GM19455 (cell line): Measurements from ENCODE around the gene CNOT8.

ENCODE experiments used
- ATAC-seq: cut with Tn5 transposase; IDR thresholded peaks from one replicate; pipeline ENCODE4 v1.9.1; 2021; ENCODE audit not compliant: unreplicated experiment

Gene CNOT8

GRCh38 chr5:154863291-154864080, 5.1 kb downstream of the CNOT8 start:
- ATAC-seq = no peak

GRCh38 chr5:154865466-154866184, 7.2 kb downstream of the CNOT8 start:
- no peak for ATAC-seq

- no peak for ATAC-seq
These were observed 8.4 kb downstream of the CNOT8 start for GRCh38 chr5:154866841-154867240.

- no peak for ATAC-seq
These were observed 10.3 kb downstream of the CNOT8 start for GRCh38 chr5:154868702-154869101.

- no peak for ATAC-seq
These were observed 13.3 kb downstream of the CNOT8 start for GRCh38 chr5:154871734-154872133.

GRCh38 chr5:154873791-154874331, 15.4 kb downstream of the CNOT8 start:
- no peak for ATAC-seq

- no peak for ATAC-seq
These were observed 20.4 kb downstream of the CNOT8 start for GRCh38 chr5:154878642-154879335.

- no peak for ATAC-seq
These were observed 23.6 kb downstream of the CNOT8 start for GRCh38 chr5:154881986-154882385.

GRCh38 chr5:154884424-154884823, 26.0 kb downstream of the CNOT8 start:
- ATAC-seq = no peak

- ATAC-seq = no peak
These were observed 27.0 kb downstream of the CNOT8 start for GRCh38 chr5:154885439-154885838.

GRCh38 chr5:154892369-154892771, 33.9 kb downstream of the CNOT8 start:
- ATAC-seq = no peak

GRCh38 chr5:154893381-154893780, 35.0 kb downstream of the CNOT8 start:
- ATAC-seq = no peak

GRCh38 chr5:154895606-154896561, 37.5 kb downstream of the CNOT8 start:
- ATAC-seq = no peak

GRCh38 chr5:154896562-154897165, 38.2 kb downstream of the CNOT8 start:
- ATAC-seq = no peak

- no peak for ATAC-seq
These were observed 39.8 kb downstream of the CNOT8 start for GRCh38 chr5:154898210-154898609.

- no peak for ATAC-seq
These were observed 40.9 kb downstream of the CNOT8 start for GRCh38 chr5:154899151-154899816.

- no peak for ATAC-seq
These were observed 41.6 kb downstream of the CNOT8 start for GRCh38 chr5:154900066-154900465.

GRCh38 chr5:154901276-154901675, 42.8 kb downstream of the CNOT8 start:
- no peak for ATAC-seq

GRCh38 chr5:154901913-154902312, 43.5 kb downstream of the CNOT8 start:
- no peak for ATAC-seq
